ENCODE results near the gene NFASC.

GRCh38 chr1:205037539-205037938 is 166.9 kb downstream of the NFASC start:
- no peak for TF ChIP-seq EZH2 (IDR thresholded peaks at IDR 0.05; ENCODE audit: insufficient read depth, poor library complexity, severe bottlenecking)
- no peak for TF ChIP-seq EZH2phosphoT487 (IDR thresholded peaks at IDR 0.05; ENCODE audit: insufficient read depth, low read depth)

All from GM23248 (cell line).